HepG2 (cell line): Measurements from ENCODE around the gene WNK2.

Experiments
- CREB1 ChIP-seq, 2 experiments: fragments of 450-650 bp in 1 of 2; IDR thresholded peaks; 2 replicates each; pipeline ENCODE4 v1.6.1; 2016 to 2017; ENCODE audit warnings: control low read depth in 1 of 2, mild to moderate bottlenecking in 1 of 2, missing compliant biosample characterization in 1 of 2, missing genetic modification characterization in 1 of 2
- EP300 ChIP-seq, 3 experiments: sonication (generic) in 1 of 3; formaldehyde crosslinking in 1 of 3; IDR thresholded peaks; 2 replicates each; pipeline versions ENCODE4 v1.5.1 to v1.6.1; 2011 to 2020; ENCODE audit warnings: low read depth in 2 of 3, low read length in 2 of 3, borderline replicate concordance in 1 of 3, improper control_type of control experiment in 1 of 3, mild to moderate bottlenecking in 1 of 3, missing genetic modification reagents in 1 of 3, moderate library complexity in 1 of 3
- KLF12 ChIP-seq: sonication (generic); formaldehyde crosslinking; IDR thresholded peaks from 2 replicates; pipeline ENCODE4 v1.4.0; 2020; ENCODE audit warnings: missing genetic modification reagents, borderline replicate concordance
- POLR2G ChIP-seq: fragments of 200-400 bp; formaldehyde crosslinking; IDR thresholded peaks from 2 replicates; pipeline ENCODE4 v1.6.1; 2018; ENCODE audit warnings: mild to moderate bottlenecking, low read depth, low read length, moderate library complexity

DNA sequence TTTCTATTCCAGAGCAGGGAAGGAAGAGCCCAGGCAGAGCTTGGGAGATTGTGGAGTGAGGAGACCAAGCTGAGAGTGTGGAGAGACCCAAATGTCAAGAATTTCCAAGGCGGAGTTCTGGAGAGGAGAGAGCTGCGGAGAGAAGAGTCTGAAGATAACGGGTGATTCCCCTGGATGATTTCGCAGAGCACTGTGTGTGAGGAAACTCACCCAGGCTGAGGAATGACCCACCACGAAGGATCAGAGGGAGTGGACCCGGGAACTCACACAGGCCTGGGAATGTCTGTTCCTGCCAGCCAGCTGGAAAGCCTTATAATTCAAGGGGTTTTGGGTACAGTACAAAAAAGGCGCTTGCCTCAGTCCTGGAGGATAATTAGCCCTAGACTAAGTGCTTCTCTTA lies 94.2 kb downstream of the WNK2 start:
- TF ChIP-seq CREB1 (IDR thresholded peaks at IDR 0.05) (no peak), CREB1 (CRISPR knock-in tag; IDR thresholded peaks at IDR 0.05) (no peak), EP300 (IDR thresholded peaks at IDR 0.05; ENCODE audit: low read depth in 2 of 2, low read length in 2 of 2) (no peak), EP300 (CRISPR knock-in tag; IDR thresholded peaks at IDR 0.05; ENCODE audit: borderline replicate concordance) (no peak), POLR2G (no peak), KLF12 (CRISPR knock-in tag) (no peak)
